Activated CD4-positive, alpha-beta T cell treated with anti-CD3 and anti-CD28 coated beads, Interleukin-2, amount 50 U/mL, for 16 hours (primary cell): Measurements from ENCODE around the gene C14orf39.
"Not testable (repeated sequence)": the region's sequence is repeated elsewhere in the genome, so short reads cannot be mapped to it uniquely, and the experiment has no call there.

Experiments
- DNase-seq: peaks from one replicate; pipeline ENCODE4 v3.0.0-alpha.2; 2020

C14orf39 gene

GRCh38 chr14:60490270-60490669, 4.4 kb upstream of the C14orf39 start:
- DNase-seq, result no peak

- DNase-seq, result no peak
These were observed 2.3 kb upstream of the C14orf39 start for GRCh38 chr14:60488175-60488574.

- DNase-seq, result no peak
These were observed 1.3 kb upstream of the C14orf39 start for GRCh38 chr14:60487211-60487610.

GRCh38 chr14:60485057-60485597, 736 bp downstream of the C14orf39 start:
- DNase-seq, result no peak

- no peak for DNase-seq
These were observed 3.1 kb downstream of the C14orf39 start for GRCh38 chr14:60482743-60483142.

- not testable (repeated sequence) for DNase-seq
These were observed 5.6 kb downstream of the C14orf39 start for GRCh38 chr14:60480248-60480647.

GRCh38 chr14:60455875-60456274, 30.0 kb downstream of the C14orf39 start:
- DNase-seq, result no peak

GRCh38 chr14:60430276-60430675, 55.6 kb downstream of the C14orf39 start:
- DNase-seq, result no peak

- no peak for DNase-seq
These were observed 65.8 kb downstream of the C14orf39 start for GRCh38 chr14:60420050-60420449.

- DNase-seq, result not testable (repeated sequence)
These were observed 88.3 kb downstream of the C14orf39 start for GRCh38 chr14:60397550-60397949.

- DNase-seq, result no peak
These were observed 89.0 kb downstream of the C14orf39 start for GRCh38 chr14:60396718-60397343.
